ENCODE results near the gene TUBB. TPM values are rescaled to one million over a fixed set of nuclear protein-coding genes. Genes with fewer than 3 reads are reported as not detected.
A peak's percentile ranks its signal among the peaks of the same experiment; 100 is the strongest.

The TUBB gene
- total and polyA plus RNA-seq, 9 of the 15 experiments (the other 6 are each of a cell fraction or from before 2014, with no cell fraction given), result 971 to 2,870 (median 1,478) TPM

DNA sequence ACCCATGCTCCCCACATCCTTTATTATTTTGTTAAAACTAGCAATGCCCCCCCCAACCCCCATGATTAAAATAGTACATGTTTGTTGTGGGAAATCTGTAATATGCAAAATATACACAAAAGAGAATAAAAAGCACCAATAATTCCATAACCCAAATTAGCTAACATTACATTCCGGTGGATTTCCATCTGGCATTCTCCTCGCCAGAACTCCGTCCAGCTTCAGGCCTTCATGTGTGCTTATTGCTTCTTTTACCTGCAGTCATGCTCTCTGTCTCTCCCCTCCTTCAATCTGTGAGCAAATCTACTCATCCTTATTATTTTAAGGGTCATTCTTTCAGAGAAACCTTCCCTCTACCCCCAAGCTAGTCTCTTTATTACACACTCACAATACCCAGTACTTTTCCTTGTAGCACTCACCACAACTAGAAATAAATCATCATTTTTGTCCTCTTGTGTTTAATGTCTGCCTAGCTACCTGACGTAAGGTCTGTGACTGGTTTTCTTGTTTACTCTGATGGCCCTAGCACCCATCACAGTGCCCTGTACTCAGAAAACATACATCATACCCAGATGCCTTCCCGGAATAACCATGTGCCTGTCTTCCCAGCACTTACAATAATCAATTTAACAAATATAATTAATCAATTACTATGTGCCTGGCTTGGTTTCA lies 49.8 kb downstream of the TUBB start (continued):
- TF ChIP-seq CBX2 (IDR thresholded peaks at IDR 0.05; ENCODE audit: insufficient read depth, low read length, poor library complexity, severe bottlenecking) (no peak), ZBTB17 (CRISPR knock-in tag; IDR thresholded peaks at IDR 0.05) (no peak), SIRT6 (IDR thresholded peaks at IDR 0.05; ENCODE audit: low read depth, low read length) (no peak), U2AF2 (optimal IDR thresholded peaks at IDR 0.05; ENCODE audit: low read depth, low read length) (no peak), TRIM28 (IDR thresholded peaks at IDR 0.05) (no peak; the same call in 1 of the 2 replicates), ZNF445 (CRISPR knock-in tag; IDR thresholded peaks at IDR 0.05; ENCODE audit: low read depth) (no peak), CBFA2T3 (IDR thresholded peaks at IDR 0.05) (no peak), PRMT5 (CRISPR knock-in tag; IDR thresholded peaks at IDR 0.05) (no peak), NFRKB (IDR thresholded peaks at IDR 0.05; ENCODE audit: low read depth) (peak; percentile 16; the same call in 1 of the 2 replicates), NONO (IDR thresholded peaks at IDR 0.05; ENCODE audit: low read depth in 2 of 2, low read length in 1 of 2) (no peak), NCOR1 (IDR thresholded peaks at IDR 0.05) (no peak), MTA1 (IDR thresholded peaks at IDR 0.05; ENCODE audit: borderline replicate concordance) (no peak), SMARCA5 (IDR thresholded peaks at IDR 0.05) (no peak), DNMT1 (IDR thresholded peaks at IDR 0.05) (no peak), TSC22D4 (tag; IDR thresholded peaks at IDR 0.05) (no peak)
- TF ChIP-seq, protein P1, sequence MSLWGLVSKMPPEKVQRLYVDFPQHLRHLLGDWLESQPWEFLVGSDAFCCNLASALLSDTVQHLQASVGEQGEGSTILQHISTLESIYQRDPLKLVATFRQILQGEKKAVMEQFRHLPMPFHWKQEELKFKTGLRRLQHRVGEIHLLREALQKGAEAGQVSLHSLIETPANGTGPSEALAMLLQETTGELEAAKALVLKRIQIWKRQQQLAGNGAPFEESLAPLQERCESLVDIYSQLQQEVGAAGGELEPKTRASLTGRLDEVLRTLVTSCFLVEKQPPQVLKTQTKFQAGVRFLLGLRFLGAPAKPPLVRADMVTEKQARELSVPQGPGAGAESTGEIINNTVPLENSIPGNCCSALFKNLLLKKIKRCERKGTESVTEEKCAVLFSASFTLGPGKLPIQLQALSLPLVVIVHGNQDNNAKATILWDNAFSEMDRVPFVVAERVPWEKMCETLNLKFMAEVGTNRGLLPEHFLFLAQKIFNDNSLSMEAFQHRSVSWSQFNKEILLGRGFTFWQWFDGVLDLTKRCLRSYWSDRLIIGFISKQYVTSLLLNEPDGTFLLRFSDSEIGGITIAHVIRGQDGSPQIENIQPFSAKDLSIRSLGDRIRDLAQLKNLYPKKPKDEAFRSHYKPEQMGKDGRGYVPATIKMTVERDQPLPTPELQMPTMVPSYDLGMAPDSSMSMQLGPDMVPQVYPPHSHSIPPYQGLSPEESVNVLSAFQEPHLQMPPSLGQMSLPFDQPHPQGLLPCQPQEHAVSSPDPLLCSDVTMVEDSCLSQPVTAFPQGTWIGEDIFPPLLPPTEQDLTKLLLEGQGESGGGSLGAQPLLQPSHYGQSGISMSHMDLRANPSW (CRISPR knock-in tag; IDR thresholded peaks at IDR 0.05), result no peak
- TF ChIP-seq, protein P2, sequence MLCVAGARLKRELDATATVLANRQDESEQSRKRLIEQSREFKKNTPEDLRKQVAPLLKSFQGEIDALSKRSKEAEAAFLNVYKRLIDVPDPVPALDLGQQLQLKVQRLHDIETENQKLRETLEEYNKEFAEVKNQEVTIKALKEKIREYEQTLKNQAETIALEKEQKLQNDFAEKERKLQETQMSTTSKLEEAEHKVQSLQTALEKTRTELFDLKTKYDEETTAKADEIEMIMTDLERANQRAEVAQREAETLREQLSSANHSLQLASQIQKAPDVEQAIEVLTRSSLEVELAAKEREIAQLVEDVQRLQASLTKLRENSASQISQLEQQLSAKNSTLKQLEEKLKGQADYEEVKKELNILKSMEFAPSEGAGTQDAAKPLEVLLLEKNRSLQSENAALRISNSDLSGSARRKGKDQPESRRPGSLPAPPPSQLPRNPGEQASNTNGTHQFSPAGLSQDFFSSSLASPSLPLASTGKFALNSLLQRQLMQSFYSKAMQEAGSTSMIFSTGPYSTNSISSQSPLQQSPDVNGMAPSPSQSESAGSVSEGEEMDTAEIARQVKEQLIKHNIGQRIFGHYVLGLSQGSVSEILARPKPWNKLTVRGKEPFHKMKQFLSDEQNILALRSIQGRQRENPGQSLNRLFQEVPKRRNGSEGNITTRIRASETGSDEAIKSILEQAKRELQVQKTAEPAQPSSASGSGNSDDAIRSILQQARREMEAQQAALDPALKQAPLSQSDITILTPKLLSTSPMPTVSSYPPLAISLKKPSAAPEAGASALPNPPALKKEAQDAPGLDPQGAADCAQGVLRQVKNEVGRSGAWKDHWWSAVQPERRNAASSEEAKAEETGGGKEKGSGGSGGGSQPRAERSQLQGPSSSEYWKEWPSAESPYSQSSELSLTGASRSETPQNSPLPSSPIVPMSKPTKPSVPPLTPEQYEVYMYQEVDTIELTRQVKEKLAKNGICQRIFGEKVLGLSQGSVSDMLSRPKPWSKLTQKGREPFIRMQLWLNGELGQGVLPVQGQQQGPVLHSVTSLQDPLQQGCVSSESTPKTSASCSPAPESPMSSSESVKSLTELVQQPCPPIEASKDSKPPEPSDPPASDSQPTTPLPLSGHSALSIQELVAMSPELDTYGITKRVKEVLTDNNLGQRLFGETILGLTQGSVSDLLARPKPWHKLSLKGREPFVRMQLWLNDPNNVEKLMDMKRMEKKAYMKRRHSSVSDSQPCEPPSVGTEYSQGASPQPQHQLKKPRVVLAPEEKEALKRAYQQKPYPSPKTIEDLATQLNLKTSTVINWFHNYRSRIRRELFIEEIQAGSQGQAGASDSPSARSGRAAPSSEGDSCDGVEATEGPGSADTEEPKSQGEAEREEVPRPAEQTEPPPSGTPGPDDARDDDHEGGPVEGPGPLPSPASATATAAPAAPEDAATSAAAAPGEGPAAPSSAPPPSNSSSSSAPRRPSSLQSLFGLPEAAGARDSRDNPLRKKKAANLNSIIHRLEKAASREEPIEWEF (CRISPR knock-in tag; IDR thresholded peaks at IDR 0.05), result no peak
- TF ChIP-seq, protein P3, sequence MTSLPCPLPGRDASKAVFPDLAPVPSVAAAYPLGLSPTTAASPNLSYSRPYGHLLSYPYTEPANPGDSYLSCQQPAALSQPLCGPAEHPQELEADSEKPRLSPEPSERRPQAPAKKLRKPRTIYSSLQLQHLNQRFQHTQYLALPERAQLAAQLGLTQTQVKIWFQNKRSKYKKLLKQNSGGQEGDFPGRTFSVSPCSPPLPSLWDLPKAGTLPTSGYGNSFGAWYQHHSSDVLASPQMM (CRISPR knock-in tag; IDR thresholded peaks at IDR 0.05), result no peak
- TF ChIP-seq, protein P4, sequence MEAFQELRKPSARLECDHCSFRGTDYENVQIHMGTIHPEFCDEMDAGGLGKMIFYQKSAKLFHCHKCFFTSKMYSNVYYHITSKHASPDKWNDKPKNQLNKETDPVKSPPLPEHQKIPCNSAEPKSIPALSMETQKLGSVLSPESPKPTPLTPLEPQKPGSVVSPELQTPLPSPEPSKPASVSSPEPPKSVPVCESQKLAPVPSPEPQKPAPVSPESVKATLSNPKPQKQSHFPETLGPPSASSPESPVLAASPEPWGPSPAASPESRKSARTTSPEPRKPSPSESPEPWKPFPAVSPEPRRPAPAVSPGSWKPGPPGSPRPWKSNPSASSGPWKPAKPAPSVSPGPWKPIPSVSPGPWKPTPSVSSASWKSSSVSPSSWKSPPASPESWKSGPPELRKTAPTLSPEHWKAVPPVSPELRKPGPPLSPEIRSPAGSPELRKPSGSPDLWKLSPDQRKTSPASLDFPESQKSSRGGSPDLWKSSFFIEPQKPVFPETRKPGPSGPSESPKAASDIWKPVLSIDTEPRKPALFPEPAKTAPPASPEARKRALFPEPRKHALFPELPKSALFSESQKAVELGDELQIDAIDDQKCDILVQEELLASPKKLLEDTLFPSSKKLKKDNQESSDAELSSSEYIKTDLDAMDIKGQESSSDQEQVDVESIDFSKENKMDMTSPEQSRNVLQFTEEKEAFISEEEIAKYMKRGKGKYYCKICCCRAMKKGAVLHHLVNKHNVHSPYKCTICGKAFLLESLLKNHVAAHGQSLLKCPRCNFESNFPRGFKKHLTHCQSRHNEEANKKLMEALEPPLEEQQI (IDR thresholded peaks at IDR 0.05), result no peak

All from K562 (cell line).